Karpas-422 (cell line): Measurements from ENCODE around the gene OSR1. TPM values are rescaled to one million over a fixed set of nuclear protein-coding genes. Genes with fewer than 3 reads are reported as not detected.
"Not testable (repeated sequence)": the region's sequence is repeated elsewhere in the genome, so short reads cannot be mapped to it uniquely, and the experiment has no call there.

Experiments used
- DNase-seq: peaks from one replicate; pipeline ENCODE4 v3.0.0-alpha.2; 2015
- H2AFZ ChIP-seq: fragments of 200-600 bp; sonication (generic); 2 replicates; pipeline ENCODE4 v1.6.1; 2014; ENCODE audit warnings: antibody characterized with exemption, low read length, mixed read lengths
- H3K27ac ChIP-seq: fragments of 200-600 bp; sonication (generic); 2 replicates; pipeline ENCODE4 v1.5.1; 2014; ENCODE audit warnings: mild to moderate bottlenecking, low read length, moderate library complexity
- H3K27me3 ChIP-seq: fragments of 200-600 bp; sonication (generic); 2 replicates; pipeline ENCODE4 v1.6.1; 2014; ENCODE audit warnings: low read length, mixed read lengths
- H3K36me3 ChIP-seq: fragments of 200-600 bp; sonication (generic); 2 replicates; pipeline ENCODE4 v1.6.1; 2014; ENCODE audit warnings: low read length, mixed read lengths; ENCODE audit not compliant: insufficient read depth
- H3K4me1 ChIP-seq: fragments of 200-600 bp; sonication (generic); 2 replicates; pipeline ENCODE4 v1.6.1; 2014; ENCODE audit warnings: mild to moderate bottlenecking, low read length, mixed read lengths
- H3K4me2 ChIP-seq: fragments of 200-600 bp; sonication (generic); 2 replicates; pipeline ENCODE4 v1.6.1; 2014; ENCODE audit warnings: low read length, low read depth, mild to moderate bottlenecking; ENCODE audit not compliant: poor library complexity, severe bottlenecking
- H3K4me3 ChIP-seq: fragments of 200-600 bp; sonication (generic); 2 replicates; pipeline ENCODE4 v1.5.1; 2014; ENCODE audit warnings: mild to moderate bottlenecking, antibody characterized with exemption, low read length, mixed read lengths
- H3K79me2 ChIP-seq: fragments of 200-600 bp; sonication (generic); 2 replicates; pipeline ENCODE4 v1.6.1; 2014; ENCODE audit warnings: mild to moderate bottlenecking, low read length, mixed read lengths
- H3K9ac ChIP-seq: fragments of 200-600 bp; sonication (generic); 2 replicates; pipeline ENCODE4 v1.6.0; 2014; ENCODE audit warnings: low read length
- H3K9me2 ChIP-seq: fragments of 200-600 bp; sonication (generic), shearing (Covaris generic); replicated peaks from 2 replicates; pipeline ENCODE4 v1.6.0; 2014; ENCODE audit warnings: mild to moderate bottlenecking, low read length, moderate library complexity; ENCODE audit not compliant: insufficient read depth
- H3K9me3 ChIP-seq: fragments of 300-700, 200-600 bp; sonication (generic); 2 replicates; pipeline ENCODE4 v1.6.1; 2014; ENCODE audit warnings: low read length, mixed read lengths
- H4K20me1 ChIP-seq: fragments of 200-600 bp; sonication (generic); 2 replicates; pipeline ENCODE4 v1.6.1; 2014; ENCODE audit warnings: mild to moderate bottlenecking, antibody characterized with exemption, low read length, low read depth; ENCODE audit not compliant: insufficient read depth
- total RNA-seq: library from RNA; depleted of rRNA; stranded (reverse); fragments of >200 nt; shearing (Covaris generic); gene quantifications from 2 replicates; pipeline ENCODE4 v1.2.3, GENCODE V29; 2014; ENCODE audit warnings: low replicate concordance; rRNA removed

Gene OSR1
- not detected in 2 replicates for total RNA-seq

- H3K9me3 ChIP-seq, result no peaks in the 10 kb centered on the region
- H3K79me2 ChIP-seq, result no peaks in the 10 kb centered on the region
- no peak within 1 kb of the TSS for H3K4me3 ChIP-seq
- no peak within 1 kb of the TSS for H3K4me2 ChIP-seq
- H3K27me3 ChIP-seq, result no peaks in the 10 kb centered on the region
- H3K9me2 ChIP-seq, result no peaks in the 10 kb centered on the region
- H3K4me1 ChIP-seq, result peaks cover 10% of the 10 kb centered on the region
- DNase-seq, result no peak
- H2AFZ ChIP-seq, result no peak within 1 kb of the TSS
- no peak within 1 kb of the TSS for H3K9ac ChIP-seq
- no peaks in the 10 kb centered on the region for H3K36me3 ChIP-seq
- no peaks in the 10 kb centered on the region for H4K20me1 ChIP-seq
- H3K27ac ChIP-seq, result no peak within 1 kb of the TSS
Observed at GRCh38 chr2:19358242-19359020, at the start of gene OSR1. OSR1 (minus strand) TSS chr2:19358623; CDS start chr2:19353805, 4,818 bp downstream.

DNA sequence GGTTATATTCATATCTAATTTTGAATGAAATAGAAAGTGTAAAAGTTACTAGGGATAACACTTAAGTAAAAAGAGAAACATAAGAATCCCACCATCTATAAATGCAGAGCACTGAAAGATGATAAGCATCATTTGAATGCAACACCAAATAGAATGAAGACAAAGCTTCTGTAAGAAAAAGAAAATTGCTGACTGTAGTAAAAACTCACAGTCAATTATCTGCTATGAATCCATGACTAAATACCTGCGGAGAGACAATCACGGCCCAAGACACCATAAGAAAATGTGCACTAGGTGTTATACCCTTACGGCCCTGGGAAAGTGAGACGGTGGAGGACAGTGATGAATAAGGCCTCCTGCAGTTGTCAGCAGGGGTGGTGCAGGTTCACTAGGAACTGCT is 45.4 kb upstream of the OSR1 start:
- Histone ChIP-seq H3K36me3 (no peaks in the 10 kb centered on the region), H3K27me3 (0 out of 2 replicates have a peak, but pooled peaks cover 4% of the 10 kb centered on the region), H3K9me2 (no peaks in the 10 kb centered on the region), H3K4me3 (no peak overlapping the region), H3K79me2 (no peaks in the 10 kb centered on the region), H3K4me2 (no peak overlapping the region), H3K9me3 (no peaks in the 10 kb centered on the region), H4K20me1 (no peaks in the 10 kb centered on the region), H3K4me1 (no peaks in the 10 kb centered on the region), H2AFZ (no peak overlapping the region), H3K27ac (no peak overlapping the region), H3K9ac (no peak overlapping the region)
- DNase-seq, result peak; percentile 9

GRCh38 chr2:19392191-19392590 is 33.8 kb upstream of the OSR1 start:
- Histone ChIP-seq H2AFZ (no peak overlapping the region), H3K4me2 (no peak overlapping the region), H3K4me3 (no peak overlapping the region), H3K36me3 (no peaks in the 10 kb centered on the region), H3K9ac (no peak overlapping the region), H3K27ac (no peak overlapping the region), H3K79me2 (no peaks in the 10 kb centered on the region), H3K4me1 (no peaks in the 10 kb centered on the region), H3K27me3 (no peaks in the 10 kb centered on the region), H3K9me3 (no peaks in the 10 kb centered on the region), H3K9me2 (no peaks in the 10 kb centered on the region), H4K20me1 (no peaks in the 10 kb centered on the region)
- no peak for DNase-seq

- not testable (repeated sequence) for H3K36me3 ChIP-seq, H3K27me3 ChIP-seq, H3K4me1 ChIP-seq, H3K9me2 ChIP-seq, H3K9ac ChIP-seq, H4K20me1 ChIP-seq, H3K79me2 ChIP-seq, H3K9me3 ChIP-seq, DNase-seq, H2AFZ ChIP-seq, H3K27ac ChIP-seq, H3K4me3 ChIP-seq, H3K4me2 ChIP-seq
Observed at GRCh38 chr2:19389469-19389868, 31.0 kb upstream of the OSR1 start.

DNA sequence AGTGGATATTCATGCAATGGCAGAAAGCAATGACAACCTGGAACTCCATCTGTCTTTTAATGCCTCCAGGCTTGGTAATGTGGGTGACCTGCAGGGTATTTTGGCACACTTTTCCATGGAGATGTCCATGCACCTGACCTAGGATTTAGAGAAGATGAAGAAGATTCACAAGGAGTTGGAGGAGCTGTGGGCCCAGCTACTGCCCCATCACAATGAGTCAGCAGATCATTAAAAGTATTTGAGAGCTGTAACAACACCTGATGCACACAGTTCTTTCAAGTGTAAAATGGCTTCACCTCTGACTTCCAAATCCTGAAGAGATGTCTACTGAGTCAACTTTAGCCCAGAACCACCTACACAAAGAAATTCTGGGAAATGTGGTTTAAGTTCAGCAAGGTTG is 22.1 kb upstream of the OSR1 start:
- no peak overlapping the region for H2AFZ ChIP-seq
- no peaks in the 10 kb centered on the region for H3K9me2 ChIP-seq
- no peak overlapping the region for H3K9ac ChIP-seq
- H3K4me2 ChIP-seq, result no peak overlapping the region
- H4K20me1 ChIP-seq, result no peaks in the 10 kb centered on the region
- H3K36me3 ChIP-seq, result no peaks in the 10 kb centered on the region
- no peaks in the 10 kb centered on the region for H3K9me3 ChIP-seq
- no peaks in the 10 kb centered on the region for H3K27me3 ChIP-seq
- DNase-seq, result no peak
- H3K27ac ChIP-seq, result no peak overlapping the region
- H3K4me1 ChIP-seq, result no peaks in the 10 kb centered on the region
- no peak overlapping the region for H3K4me3 ChIP-seq
- no peaks in the 10 kb centered on the region for H3K79me2 ChIP-seq

DNA sequence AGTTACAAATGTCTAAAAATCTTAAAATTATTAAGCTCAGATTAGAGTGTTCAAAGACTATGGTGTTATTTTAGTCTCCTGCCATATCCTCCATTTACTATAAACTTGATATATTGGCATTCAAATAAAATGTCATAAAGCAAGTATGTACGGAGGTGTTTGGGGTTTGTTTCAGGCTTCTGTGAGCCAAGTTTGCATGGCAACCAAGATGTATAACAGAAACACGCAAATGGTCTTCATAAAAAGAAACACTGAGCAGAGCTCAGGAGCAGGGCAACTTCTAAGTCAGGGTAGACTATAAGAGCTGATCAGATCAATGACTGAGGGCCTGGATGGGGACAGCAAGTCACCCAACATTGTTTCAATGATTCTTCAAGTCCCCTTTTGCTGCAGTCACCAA is 20.5 kb upstream of the OSR1 start:
- H3K4me1 ChIP-seq, result no peaks in the 10 kb centered on the region
- no peak overlapping the region for H3K4me3 ChIP-seq
- no peaks in the 10 kb centered on the region for H4K20me1 ChIP-seq
- no peaks in the 10 kb centered on the region for H3K9me2 ChIP-seq
- H3K9me3 ChIP-seq, result no peaks in the 10 kb centered on the region
- H3K79me2 ChIP-seq, result no peaks in the 10 kb centered on the region
- H3K4me2 ChIP-seq, result no peak overlapping the region
- no peak overlapping the region for H3K9ac ChIP-seq
- no peak overlapping the region for H3K27ac ChIP-seq
- no peaks in the 10 kb centered on the region for H3K36me3 ChIP-seq
- H2AFZ ChIP-seq, result no peak overlapping the region
- no peak for DNase-seq
- H3K27me3 ChIP-seq, result no peaks in the 10 kb centered on the region

DNA sequence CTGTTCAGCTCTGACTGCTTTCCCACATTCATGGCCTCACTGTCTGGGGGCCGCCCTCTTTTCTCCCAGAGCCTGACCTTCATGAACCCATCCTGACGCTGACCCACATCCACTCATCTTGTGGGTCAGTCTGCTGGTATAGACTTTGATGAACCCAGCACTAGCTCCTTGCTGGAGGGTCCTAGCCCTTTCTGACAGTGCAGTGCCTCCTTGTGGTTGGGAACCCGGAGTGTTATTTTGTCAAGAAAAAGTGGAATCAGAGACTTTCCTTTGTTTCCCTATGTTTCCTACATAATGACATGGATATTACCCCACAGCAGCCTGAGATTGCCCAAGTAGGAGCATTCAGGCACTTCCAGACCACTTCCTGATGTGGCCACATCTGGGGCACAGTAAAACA is 19.3 kb upstream of the OSR1 start:
- Histone ChIP-seq H2AFZ (no peak overlapping the region), H3K79me2 (no peaks in the 10 kb centered on the region), H3K36me3 (no peaks in the 10 kb centered on the region), H3K9me3 (no peaks in the 10 kb centered on the region), H3K27ac (no peak overlapping the region), H3K9me2 (no peaks in the 10 kb centered on the region), H3K4me3 (no peak overlapping the region), H3K4me1 (no peaks in the 10 kb centered on the region), H3K9ac (no peak overlapping the region), H4K20me1 (no peaks in the 10 kb centered on the region), H3K27me3 (no peaks in the 10 kb centered on the region), H3K4me2 (no peak overlapping the region)
- DNase-seq, result peak; percentile 46

GRCh38 chr2:19373352-19373751 is 14.9 kb upstream of the OSR1 start:
- Histone ChIP-seq H3K4me2 (no peak overlapping the region), H3K9me3 (no peaks in the 10 kb centered on the region), H3K36me3 (no peaks in the 10 kb centered on the region), H3K9me2 (no peaks in the 10 kb centered on the region), H4K20me1 (no peaks in the 10 kb centered on the region), H3K27me3 (no peaks in the 10 kb centered on the region), H3K4me1 (no peaks in the 10 kb centered on the region), H3K79me2 (no peaks in the 10 kb centered on the region), H3K9ac (no peak overlapping the region), H3K27ac (no peak overlapping the region), H2AFZ (no peak overlapping the region), H3K4me3 (no peak overlapping the region)
- no peak for DNase-seq
